Measurements from ENCODE around the gene PLTP. TPM values are rescaled to one million over a fixed set of nuclear protein-coding genes. Genes with fewer than 3 reads are reported as not detected.

PLTP gene
- total and polyA plus RNA-seq, 2 experiments from 2014 or later = 22.6 to 25.7 TPM

DNA sequence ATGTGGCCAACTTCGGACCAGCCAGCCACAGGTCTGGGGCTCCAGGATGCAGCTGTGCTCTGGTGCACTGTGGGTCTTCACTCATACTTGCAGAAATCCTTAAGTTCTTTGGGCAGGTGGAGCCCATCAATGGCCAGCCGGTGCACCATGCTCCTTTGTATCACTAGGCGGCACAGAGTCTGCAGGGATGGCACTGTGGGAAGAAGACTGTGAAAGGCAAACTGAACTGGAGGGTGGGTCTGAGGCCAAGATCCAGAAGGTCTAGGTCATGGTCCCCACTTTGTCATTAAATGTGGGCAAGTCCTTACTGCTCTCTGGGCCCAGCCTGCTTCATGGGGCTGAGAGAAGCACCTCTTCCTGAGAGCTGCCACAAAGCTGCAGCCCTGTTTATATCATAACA lies 23.3 kb downstream of the PLTP start:
- H3K9ac ChIP-seq = no peak overlapping the region
- no peak overlapping the region for H2AFZ ChIP-seq
- TF ChIP-seq EZH2 (IDR thresholded peaks at IDR 0.05; ENCODE audit: insufficient read depth, poor library complexity, severe bottlenecking) (no peak), EZH2phosphoT487 (IDR thresholded peaks at IDR 0.05; ENCODE audit: insufficient read depth, low read depth) (no peak)
- WGBS, 2 experiments (ENCODE audit: low coverage in 1 of 2, low lambda C conversion rate in 2 of 2, missing lambda C conversion rate in 2 of 2) = 71 to 78% methylated on average over 3 of the region's 3 CpGs
- H3F3A ChIP-seq (ENCODE audit: insufficient read depth) = peaks cover 10% of the 10 kb centered on the region
- no peaks in the 10 kb centered on the region for H3K36me3 ChIP-seq (ENCODE audit: low read depth)
- in situ Hi-C loops (cut with MboI) = no loop called here
- H3K9me2 ChIP-seq (ENCODE audit: insufficient read depth) = no peaks in the 10 kb centered on the region
- peaks cover 19% of the 10 kb centered on the region; the same call in 1 of the 2 replicates for H3K79me2 ChIP-seq (ENCODE audit: insufficient read depth)
- H3K27ac ChIP-seq = no peak overlapping the region
- H3K4me3 ChIP-seq = no peak overlapping the region
- H3K27me3 ChIP-seq (replicated peaks; ENCODE audit: insufficient read depth) = no peaks in the 10 kb centered on the region
- DNase-seq = no peak
- H3K9me3 ChIP-seq (ENCODE audit: low read depth) = no peaks in the 10 kb centered on the region
- H4K20me1 ChIP-seq (ENCODE audit: insufficient read depth) = peaks cover 3% of the 10 kb centered on the region; the same call in 1 of the 2 replicates
- peaks cover 10% of the 10 kb centered on the region for H3K4me1 ChIP-seq (ENCODE audit: insufficient read depth)
- H3K4me2 ChIP-seq (ENCODE audit: unreplicated experiment) = no peak overlapping the region

DNA sequence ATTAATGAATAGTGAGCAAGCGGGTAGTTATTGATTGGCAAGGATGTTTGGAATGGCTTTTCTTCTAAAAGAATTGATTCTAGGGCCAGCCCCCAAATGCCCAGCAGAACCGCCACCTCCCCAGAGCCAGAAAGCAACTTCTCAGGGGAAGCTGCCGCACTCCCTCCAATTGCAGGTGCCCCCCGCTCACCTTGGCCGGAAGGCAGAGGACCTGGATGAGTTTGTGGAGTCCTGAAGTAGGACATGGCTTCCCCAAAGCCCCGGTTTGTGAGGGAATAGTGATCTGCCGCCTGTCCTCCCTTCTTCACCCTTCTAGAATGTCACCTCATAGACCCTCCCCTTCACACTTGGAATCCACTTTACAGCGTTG lies 24.6 kb downstream of the PLTP start, which contains the start of gene SPATA25:
Gene SPATA25, minus strand, starts transcription at position 277 of the 370 bp plus-strand sequence. Its CDS starts 32 bp downstream, at position 245.
- Histone ChIP-seq H3F3A (ENCODE audit: insufficient read depth) (peaks cover 10% of the 10 kb centered on the region), H3K9me3 (ENCODE audit: low read depth) (no peaks in the 10 kb centered on the region), H3K9me2 (ENCODE audit: insufficient read depth) (no peaks in the 10 kb centered on the region), H3K27ac (no peak within 1 kb of the TSS), H3K4me2 (ENCODE audit: unreplicated experiment) (no peak within 1 kb of the TSS), H3K36me3 (ENCODE audit: low read depth) (0 out of 2 replicates have a peak, but pooled peaks cover 2% of the 10 kb centered on the region), H2AFZ (no peak within 1 kb of the TSS), H3K27me3 (replicated peaks; ENCODE audit: insufficient read depth) (no peaks in the 10 kb centered on the region), H3K4me1 (ENCODE audit: insufficient read depth) (peaks cover 10% of the 10 kb centered on the region), H4K20me1 (ENCODE audit: insufficient read depth) (peaks cover 3% of the 10 kb centered on the region; the same call in 1 of the 2 replicates), H3K9ac (no peak within 1 kb of the TSS), H3K4me3 (no peak within 1 kb of the TSS), H3K79me2 (ENCODE audit: insufficient read depth) (peaks cover 16% of the 10 kb centered on the region)
- DNase-seq = no peak
- WGBS, 2 experiments (ENCODE audit: low coverage in 1 of 2, low lambda C conversion rate in 2 of 2, missing lambda C conversion rate in 2 of 2) = 93 to 95% methylated on average over 8 of the region's 8 CpGs
- in situ Hi-C loops (cut with MboI) = no loop called here
- no peak for TF ChIP-seq EZH2phosphoT487 (IDR thresholded peaks at IDR 0.05; ENCODE audit: insufficient read depth, low read depth)
- TF ChIP-seq EZH2 (IDR thresholded peaks at IDR 0.05; ENCODE audit: insufficient read depth, poor library complexity, severe bottlenecking) = no peak

DNA sequence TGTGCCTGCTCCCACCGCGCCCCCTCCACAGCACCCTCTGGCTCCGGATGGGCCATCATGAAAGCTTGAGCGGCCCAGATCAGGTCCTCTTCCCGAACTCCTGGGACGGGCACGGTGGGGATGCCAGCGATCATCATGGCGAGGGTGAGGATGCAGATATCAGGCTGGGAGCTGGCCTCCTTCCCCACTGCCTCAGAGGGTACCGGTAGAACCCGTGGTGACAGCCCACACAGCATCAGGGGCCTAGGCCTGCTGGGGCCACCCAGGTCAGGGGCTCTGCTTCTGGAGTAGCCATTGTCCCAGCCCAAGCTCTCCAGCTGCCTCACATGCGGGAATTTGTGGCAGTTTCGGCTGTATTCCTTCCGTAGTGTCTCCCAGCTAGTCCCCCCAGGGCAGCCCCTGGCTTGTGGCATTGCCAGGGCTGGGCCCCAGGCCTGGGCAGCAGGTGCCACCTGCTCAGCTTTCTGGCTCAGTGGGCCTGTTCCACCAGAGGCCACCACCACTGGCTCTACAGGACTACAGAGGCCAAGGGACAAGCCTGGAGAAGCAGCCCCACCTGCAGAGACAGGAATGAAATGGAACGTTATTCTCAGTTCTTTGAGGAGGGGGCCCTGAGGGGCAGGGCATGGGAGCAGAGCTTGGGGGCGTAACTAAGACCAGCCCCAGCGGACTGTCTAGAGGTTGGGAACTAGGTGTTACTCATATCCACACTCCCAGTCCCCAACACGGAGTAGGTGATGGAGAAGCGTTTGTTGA lies 25.2 kb downstream of the PLTP start:
- peaks cover 3% of the 10 kb centered on the region; the same call in 1 of the 2 replicates for H4K20me1 ChIP-seq (ENCODE audit: insufficient read depth)
- peaks cover 10% of the 10 kb centered on the region for H3F3A ChIP-seq (ENCODE audit: insufficient read depth)
- H3K9me2 ChIP-seq (ENCODE audit: insufficient read depth) = no peaks in the 10 kb centered on the region
- no peak overlapping the region for H3K9ac ChIP-seq
- no peaks in the 10 kb centered on the region for H3K27me3 ChIP-seq (replicated peaks; ENCODE audit: insufficient read depth)
- 89% methylated on average over 19 of the region's 19 CpGs for WGBS, 2 experiments (ENCODE audit: low coverage in 1 of 2, low lambda C conversion rate in 2 of 2, missing lambda C conversion rate in 2 of 2)
- in situ Hi-C loops (cut with MboI) = no loop called here
- DNase-seq = no peak
- H2AFZ ChIP-seq = no peak overlapping the region
- no peak overlapping the region for H3K4me2 ChIP-seq (ENCODE audit: unreplicated experiment)
- no peak overlapping the region for H3K27ac ChIP-seq
- H3K9me3 ChIP-seq (ENCODE audit: low read depth) = no peaks in the 10 kb centered on the region
- H3K79me2 ChIP-seq (ENCODE audit: insufficient read depth) = peaks cover 16% of the 10 kb centered on the region
- 0 out of 2 replicates have a peak, but pooled peaks cover 4% of the 10 kb centered on the region for H3K36me3 ChIP-seq (ENCODE audit: low read depth)
- H3K4me1 ChIP-seq (ENCODE audit: insufficient read depth) = peaks cover 16% of the 10 kb centered on the region
- TF ChIP-seq EZH2phosphoT487 (IDR thresholded peaks at IDR 0.05; ENCODE audit: insufficient read depth, low read depth) (no peak), EZH2 (IDR thresholded peaks at IDR 0.05; ENCODE audit: insufficient read depth, poor library complexity, severe bottlenecking) (no peak)
- H3K4me3 ChIP-seq = no peak overlapping the region

DNA sequence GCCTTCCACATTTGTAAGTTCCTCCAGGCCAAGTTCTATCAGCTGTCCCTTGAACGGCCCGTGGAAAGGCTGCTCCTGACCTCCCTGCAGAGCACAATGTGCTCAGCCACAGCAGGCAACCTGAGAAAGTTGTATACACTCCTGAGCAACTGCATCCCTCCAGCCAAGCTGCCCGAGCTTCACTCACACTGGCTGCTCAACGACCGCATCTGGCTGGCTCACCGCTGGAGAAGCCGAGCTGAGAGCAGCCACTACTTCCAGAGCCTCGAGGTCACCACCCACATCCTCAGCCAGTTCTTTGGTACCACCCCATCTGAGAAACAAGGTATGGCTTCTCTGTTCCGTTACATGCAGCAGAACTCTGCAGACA lies 28.9 kb downstream of the PLTP start:
- H3F3A ChIP-seq (ENCODE audit: insufficient read depth) = peaks cover 16% of the 10 kb centered on the region
- TF ChIP-seq EZH2 (IDR thresholded peaks at IDR 0.05; ENCODE audit: insufficient read depth, poor library complexity, severe bottlenecking) (no peak), EZH2phosphoT487 (IDR thresholded peaks at IDR 0.05; ENCODE audit: insufficient read depth, low read depth) (no peak)
- in situ Hi-C loops (cut with MboI) = no loop called here
- no peak for DNase-seq
- peaks cover 19% of the 10 kb centered on the region for H3K79me2 ChIP-seq (ENCODE audit: insufficient read depth)
- H4K20me1 ChIP-seq (ENCODE audit: insufficient read depth) = peaks cover 3% of the 10 kb centered on the region; the same call in 1 of the 2 replicates
- H3K9me2 ChIP-seq (ENCODE audit: insufficient read depth) = no peaks in the 10 kb centered on the region
- no peak overlapping the region for H3K27ac ChIP-seq
- H3K4me1 ChIP-seq (ENCODE audit: insufficient read depth) = peaks cover 27% of the 10 kb centered on the region
- no peak overlapping the region for H3K9ac ChIP-seq
- H3K27me3 ChIP-seq (replicated peaks; ENCODE audit: insufficient read depth) = no peaks in the 10 kb centered on the region
- 0 out of 2 replicates have a peak, but pooled peaks cover 4% of the 10 kb centered on the region for H3K36me3 ChIP-seq (ENCODE audit: low read depth)
- no peak overlapping the region for H2AFZ ChIP-seq
- H3K4me3 ChIP-seq = no peak overlapping the region
- no peaks in the 10 kb centered on the region for H3K9me3 ChIP-seq (ENCODE audit: low read depth)
- 85 to 90% methylated on average over 9 of the region's 9 CpGs for WGBS, 2 experiments (ENCODE audit: low coverage in 1 of 2, low lambda C conversion rate in 2 of 2, missing lambda C conversion rate in 2 of 2)
- no peak overlapping the region for H3K4me2 ChIP-seq (ENCODE audit: unreplicated experiment)

Data from GM23248 (cell line).